GM21367 (cell line): ENCODE measurements around the gene COMMD7.

ENCODE experiments used
- ATAC-seq: cut with Tn5 transposase; IDR thresholded peaks from one replicate; pipeline ENCODE4 v1.9.1; 2021; ENCODE audit not compliant: unreplicated experiment

COMMD7 gene

GRCh38 chr20:32743237-32744112 lies at the start of gene COMMD7:
Gene COMMD7 (minus strand): TSS chr20:32743467. CDS start chr20:32743391, 76 bp downstream.
- ATAC-seq: peak; percentile 68

- ATAC-seq: no peak
Measured at GRCh38 chr20:32792731-32793458, 49.6 kb upstream of the COMMD7 start.

GRCh38 chr20:32792316-32792715 lies 49.0 kb upstream of the COMMD7 start:
- no peak for ATAC-seq

- no peak for ATAC-seq
Measured at GRCh38 chr20:32790751-32791057, 47.4 kb upstream of the COMMD7 start.

GRCh38 chr20:32789896-32790750 lies 46.9 kb upstream of the COMMD7 start:
- no peak for ATAC-seq

- no peak for ATAC-seq
Measured at GRCh38 chr20:32787168-32787567, 43.9 kb upstream of the COMMD7 start.

- no peak for ATAC-seq
Measured at GRCh38 chr20:32786059-32786760, 42.9 kb upstream of the COMMD7 start.

GRCh38 chr20:32784369-32785080 lies 41.3 kb upstream of the COMMD7 start:
- ATAC-seq: no peak

- no peak for ATAC-seq
Measured at GRCh38 chr20:32780749-32781655, 37.7 kb upstream of the COMMD7 start.

GRCh38 chr20:32780278-32780677 lies 37.0 kb upstream of the COMMD7 start:
- no peak for ATAC-seq

- no peak for ATAC-seq
Measured at GRCh38 chr20:32779500-32780211, 36.4 kb upstream of the COMMD7 start.

- no peak for ATAC-seq
Measured at GRCh38 chr20:32777177-32777956, 34.1 kb upstream of the COMMD7 start.

GRCh38 chr20:32775336-32775991 lies 32.2 kb upstream of the COMMD7 start:
- no peak for ATAC-seq

GRCh38 chr20:32773855-32774254 lies 30.6 kb upstream of the COMMD7 start:
- no peak for ATAC-seq

GRCh38 chr20:32773223-32773622 lies 30.0 kb upstream of the COMMD7 start:
- no peak for ATAC-seq

- no peak for ATAC-seq
Measured at GRCh38 chr20:32772046-32772445, 28.8 kb upstream of the COMMD7 start.
